Ovary (tissue), 10 donors: ENCODE measurements around the gene ZCCHC8. TPM values are rescaled to one million over a fixed set of nuclear protein-coding genes. Genes with fewer than 3 reads are reported as not detected.

Source experiments
- DNase-seq, 5 donors: peaks; one replicate each; pipeline ENCODE4 v3.0.0-alpha.2; 2019 to 2020
- H3K27ac ChIP-seq, 2 donors: fragments of 200-600 bp; one replicate each; pipeline versions ENCODE4 v1.5.1 to v1.8.0; 2019 to 2022
- H3K27me3 ChIP-seq: fragments of 200-600 bp; one replicate; pipeline ENCODE4 v1.8.0; 2022
- H3K36me3 ChIP-seq: fragments of 200-600 bp; sonication (generic); one replicate; pipeline ENCODE4 v1.5.1; 2019
- H3K4me1 ChIP-seq: one replicate; pipeline ENCODE4 v1.8.1; 2013; ENCODE audit warnings: mild to moderate bottlenecking, moderate library complexity; ENCODE audit not compliant: insufficient read depth
- H3K4me3 ChIP-seq: fragments of 200-600 bp; sonication (generic); one replicate; pipeline ENCODE4 v1.5.1; 2017
- H3K9me3 ChIP-seq, 2 donors: fragments of 200-600 bp in 1 of 2; sonication (generic) in 1 of 2; one replicate each; pipeline versions ENCODE4 v1.5.1 to v1.8.1; 2013 to 2019; ENCODE audit warnings: mild to moderate bottlenecking in 1 of 2, moderate library complexity in 1 of 2
- EP300 ChIP-seq: sonication (generic); formaldehyde crosslinking; IDR thresholded peaks from one replicate; pipeline ENCODE4 v1.6.1; 2017; ENCODE audit warnings: antibody characterized with exemption
- POLR2A ChIP-seq: fragments of 450-650 bp; IDR thresholded peaks from one replicate; pipeline ENCODE4 v1.6.1; 2017; ENCODE audit warnings: antibody characterized with exemption, mild to moderate bottlenecking, moderate library complexity
- WGBS, 3 donors: extraction: QIAGEN DNeasy Blood & Tissue Kit in 1 of 3; methylation state at CpG; one replicate each; pipeline versions ENCODE4 v1.1.5 to v1.1.7; 2013 to 2017; 5-methylcytosine and 5-hydroxymethylcytosine counted together
- intact Hi-C, 4 donors: fragments of 100-400 bp; cut with DNase I; formaldehyde crosslinking; loops; one replicate each; pipeline versions ENCODE4 v1.11.0 to v1.15.1; 2022 to 2023
- long read RNA-seq, 3 donors: library from polyadenylated mRNA in 2 of 3; unstranded in 2 of 3; transcript quantifications; one replicate each; pipeline ENCODE4 v2.0.0 and lab custom pipeline, GENCODE V29; 2021 to 2026
- polyA plus RNA-seq, 2 donors: library from polyadenylated mRNA; stranded (reverse); fragments of 200-250 nt in 1 of 2; fragments of 350-450 nt in 1 of 2; fragmentation: Illumina TruSeq in 1 of 2; extraction: RNeasy Lipid Tissue Mini Kit (QIAGEN cat#74804) in 1 of 2; gene quantifications; one replicate each; pipeline ENCODE4 v1.2.3, GENCODE V29; 2013 to 2014
- total RNA-seq, 7 donors: library from RNA; depleted of rRNA in 2 of 7; stranded (reverse); fragments of >200 nt in 2 of 7; fragmentation: NEBNext Ultra II Directional in 3 of 7; extraction: Animal tissue kit (Norgen Biotek cat#: 25700) in 3 of 7; gene quantifications; one replicate each; pipeline versions ENCODE4 v1.1.0 to v1.2.4, GENCODE V29; 2016 to 2023
- TF ChIP-seq, protein P1 (sequence below), 3 donors: fragments of 450-650 bp in 2 of 3; fragments of 200-600 bp in 1 of 3; IDR thresholded peaks; one replicate each; pipeline versions ENCODE4 v1.5.1 to v1.8.0; 2016 to 2022; ENCODE audit warnings: antibody characterized with exemption in 3 of 3, mild to moderate bottlenecking in 1 of 3
- donor health status: DM: no; HTN: no; CAD: no; lungs with moderate emphysema.
- donor health status: DM: no; HTN: no; CAD: no.
- donor health status: Bipolar disorder and iron deficiency.
- donor health status: DM: yes; HTN: yes; CAD: no.
- donor health status: DM: no; HTN: no; CAD: no.
- donor health status: DM: yes; HTN: yes; CAD: no.

The ZCCHC8 gene
- total RNA-seq (10 to 100 TPM; 18.0 to 31.8 (median 22.7) TPM), polyA plus RNA-seq (10 to 100 TPM; 19.0 to 24.9 TPM)
- long read RNA-seq, donor 1, transcript ZCCHC8-210 (14 exons, 2,955 nt), result major isoform, 18 of 26 reads
- long read RNA-seq, donor 1, partial matches to known transcripts, result 5 of 26 reads
- long read RNA-seq, donor 1, other reads (novel, unspliced or antisense), result 3 of 26 reads
- long read RNA-seq, donor 2, partial matches to known transcripts, result 52 of 52 reads
- long read RNA-seq, donor 2, other reads (novel, unspliced or antisense), result 0 of 52 reads
- long read RNA-seq, donor 3, transcript ZCCHC8-210 (14 exons, 2,955 nt), result major isoform, 7 of 9 reads
- long read RNA-seq, donor 3, partial matches to known transcripts, result 0 of 9 reads
- long read RNA-seq, donor 3, other reads (novel, unspliced or antisense), result 2 of 9 reads

- H3K27me3 ChIP-seq, result no peaks in the 10 kb centered on the region
- H3K36me3 ChIP-seq, result no peaks in the 10 kb centered on the region
- intact Hi-C loops, result loop anchor here in 1 of 4 donors (2.0 kb wide), 1 partner anchor 24 kb away; no protein-coding TSS in a partner anchor
- 1 to 2% (median 1%) methylated on average over 52 of the region's 52 CpGs for WGBS, 3 donors
- peak within 1 kb of the TSS; percentile 94 for H3K4me3 ChIP-seq
- H3K27ac ChIP-seq, result peak within 1 kb of the TSS; percentile 91 to 96
- peak; percentile 93 for TF ChIP-seq POLR2A
- TF ChIP-seq, protein P1, sequence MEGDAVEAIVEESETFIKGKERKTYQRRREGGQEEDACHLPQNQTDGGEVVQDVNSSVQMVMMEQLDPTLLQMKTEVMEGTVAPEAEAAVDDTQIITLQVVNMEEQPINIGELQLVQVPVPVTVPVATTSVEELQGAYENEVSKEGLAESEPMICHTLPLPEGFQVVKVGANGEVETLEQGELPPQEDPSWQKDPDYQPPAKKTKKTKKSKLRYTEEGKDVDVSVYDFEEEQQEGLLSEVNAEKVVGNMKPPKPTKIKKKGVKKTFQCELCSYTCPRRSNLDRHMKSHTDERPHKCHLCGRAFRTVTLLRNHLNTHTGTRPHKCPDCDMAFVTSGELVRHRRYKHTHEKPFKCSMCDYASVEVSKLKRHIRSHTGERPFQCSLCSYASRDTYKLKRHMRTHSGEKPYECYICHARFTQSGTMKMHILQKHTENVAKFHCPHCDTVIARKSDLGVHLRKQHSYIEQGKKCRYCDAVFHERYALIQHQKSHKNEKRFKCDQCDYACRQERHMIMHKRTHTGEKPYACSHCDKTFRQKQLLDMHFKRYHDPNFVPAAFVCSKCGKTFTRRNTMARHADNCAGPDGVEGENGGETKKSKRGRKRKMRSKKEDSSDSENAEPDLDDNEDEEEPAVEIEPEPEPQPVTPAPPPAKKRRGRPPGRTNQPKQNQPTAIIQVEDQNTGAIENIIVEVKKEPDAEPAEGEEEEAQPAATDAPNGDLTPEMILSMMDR (IDR thresholded peaks at IDR 0.05), result peak in 2 of 3 donors; percentile 37 to 50
- TF ChIP-seq EP300, result no peak
- H3K9me3 ChIP-seq, result no peaks in the 10 kb centered on the region
- DNase-seq, result peak; percentile 94 to 97 (median 95)
- H3K4me1 ChIP-seq, result peaks cover 4% of the 10 kb centered on the region
These were observed at the start of gene ZCCHC8 for GRCh38 chr12:122500685-122501488. Gene ZCCHC8, minus strand, starts transcription at chr12:122500932. Its CDS starts 92 bp downstream, at chr12:122500840.

GRCh38 chr12:122547330-122547729 lies 46.6 kb upstream of the ZCCHC8 start:
- no peak overlapping the region for H3K4me3 ChIP-seq
- DNase-seq, result no peak
- 79 to 85% (median 85%) methylated on average over 5 of the region's 5 CpGs for WGBS, 3 donors
- TF ChIP-seq POLR2A (no peak), EP300 (no peak)
- TF ChIP-seq, protein P1 (IDR thresholded peaks at IDR 0.05), result no peak
- no peak overlapping the region for H3K27ac ChIP-seq
- no peaks in the 10 kb centered on the region for H3K9me3 ChIP-seq
- intact Hi-C loops, result no loop called here
- no peaks in the 10 kb centered on the region for H3K27me3 ChIP-seq
- H3K4me1 ChIP-seq, result no peaks in the 10 kb centered on the region
- no peaks in the 10 kb centered on the region for H3K36me3 ChIP-seq

DNA sequence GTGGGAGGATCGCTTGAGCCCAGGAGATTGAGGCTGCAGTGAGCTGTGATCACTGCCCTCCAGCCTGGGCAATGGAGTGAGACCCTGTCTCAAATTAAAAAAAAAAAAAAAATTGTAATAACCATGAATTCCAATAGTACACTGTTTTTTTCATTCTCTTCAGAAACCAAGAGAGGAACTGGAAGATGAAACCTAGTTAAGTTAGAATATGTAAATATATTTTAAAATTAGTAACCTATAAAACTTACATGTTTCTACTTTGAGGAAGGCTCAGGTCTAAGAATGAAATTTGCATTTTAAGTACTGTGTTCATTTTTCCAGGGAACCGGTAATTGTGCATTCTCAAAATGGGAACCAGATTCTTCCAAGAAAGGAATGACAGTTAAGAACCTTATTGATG lies 45.1 kb upstream of the ZCCHC8 start:
- H3K27ac ChIP-seq, result no peak overlapping the region
- no peaks in the 10 kb centered on the region for H3K27me3 ChIP-seq
- TF ChIP-seq POLR2A (no peak), EP300 (no peak)
- TF ChIP-seq, protein P1 (IDR thresholded peaks at IDR 0.05), result no peak
- no peak for DNase-seq
- intact Hi-C loops, result no loop called here
- no peak overlapping the region for H3K4me3 ChIP-seq
- 93 to 99% (median 98%) methylated on average over 2 of the region's 2 CpGs for WGBS, 3 donors
- no peaks in the 10 kb centered on the region for H3K36me3 ChIP-seq
- no peaks in the 10 kb centered on the region for H3K9me3 ChIP-seq
- no peaks in the 10 kb centered on the region for H3K4me1 ChIP-seq

- Histone ChIP-seq H3K4me3 (no peak overlapping the region), H3K4me1 (no peaks in the 10 kb centered on the region), H3K27me3 (no peaks in the 10 kb centered on the region), H3K9me3 (no peaks in the 10 kb centered on the region), H3K27ac (no peak overlapping the region), H3K36me3 (no peaks in the 10 kb centered on the region)
- TF ChIP-seq EP300 (no peak), POLR2A (no peak)
- TF ChIP-seq, protein P1 (IDR thresholded peaks at IDR 0.05), result no peak
- 92 to 95% (median 92%) methylated on average over 2 of the region's 2 CpGs for WGBS, 3 donors
- intact Hi-C loops, result no loop called here
- no peak for DNase-seq
These were observed 43.8 kb upstream of the ZCCHC8 start for GRCh38 chr12:122544537-122544936.
